ENCODE results near the gene OSBPL2. TPM values are rescaled to one million over a fixed set of nuclear protein-coding genes. Genes with fewer than 3 reads are reported as not detected.
A peak's percentile ranks its signal among the peaks of the same experiment; 100 is the strongest.

Gene OSBPL2
- total RNA-seq, 1 donor from 2014 or later = 49.8 TPM

GRCh38 chr20:62285151-62285550 lies 46.8 kb downstream of the OSBPL2 start:
- peaks cover 40% of the 10 kb centered on the region for H3K36me3 ChIP-seq (ENCODE audit: control insufficient read depth, insufficient read depth, low read length)
- FAIRE-seq (no peak), DNase-seq (ENCODE audit: low read depth) (no peak)
- H3K27me3 ChIP-seq (ENCODE audit: control insufficient read depth, insufficient read depth, low read length) = no peaks in the 10 kb centered on the region
- no peak overlapping the region for H3K4me3 ChIP-seq (ENCODE audit: low read depth, low read length)
- TF ChIP-seq, protein P1, sequence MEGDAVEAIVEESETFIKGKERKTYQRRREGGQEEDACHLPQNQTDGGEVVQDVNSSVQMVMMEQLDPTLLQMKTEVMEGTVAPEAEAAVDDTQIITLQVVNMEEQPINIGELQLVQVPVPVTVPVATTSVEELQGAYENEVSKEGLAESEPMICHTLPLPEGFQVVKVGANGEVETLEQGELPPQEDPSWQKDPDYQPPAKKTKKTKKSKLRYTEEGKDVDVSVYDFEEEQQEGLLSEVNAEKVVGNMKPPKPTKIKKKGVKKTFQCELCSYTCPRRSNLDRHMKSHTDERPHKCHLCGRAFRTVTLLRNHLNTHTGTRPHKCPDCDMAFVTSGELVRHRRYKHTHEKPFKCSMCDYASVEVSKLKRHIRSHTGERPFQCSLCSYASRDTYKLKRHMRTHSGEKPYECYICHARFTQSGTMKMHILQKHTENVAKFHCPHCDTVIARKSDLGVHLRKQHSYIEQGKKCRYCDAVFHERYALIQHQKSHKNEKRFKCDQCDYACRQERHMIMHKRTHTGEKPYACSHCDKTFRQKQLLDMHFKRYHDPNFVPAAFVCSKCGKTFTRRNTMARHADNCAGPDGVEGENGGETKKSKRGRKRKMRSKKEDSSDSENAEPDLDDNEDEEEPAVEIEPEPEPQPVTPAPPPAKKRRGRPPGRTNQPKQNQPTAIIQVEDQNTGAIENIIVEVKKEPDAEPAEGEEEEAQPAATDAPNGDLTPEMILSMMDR (IDR thresholded peaks at IDR 0.05; ENCODE audit: insufficient read depth, low read length, severe bottlenecking) = no peak

DNA sequence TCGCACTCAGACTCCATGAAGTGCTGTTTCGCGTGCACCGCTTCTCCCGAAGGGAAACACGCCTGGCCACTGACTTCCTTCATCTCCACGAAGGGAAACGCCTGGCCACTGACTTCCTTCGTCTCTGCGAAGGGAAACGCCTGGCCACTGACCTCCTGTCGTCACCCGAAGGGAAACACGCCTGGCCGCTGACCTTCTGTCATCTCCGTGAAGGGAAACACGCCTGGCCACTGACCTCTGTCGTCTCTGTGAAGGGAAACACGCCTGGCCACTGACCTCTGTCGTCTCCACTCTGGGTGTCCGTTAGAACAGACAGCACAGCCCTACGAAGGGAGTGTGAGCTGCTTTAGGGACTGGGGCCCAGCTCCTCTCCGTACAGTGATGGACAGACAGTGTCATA lies 47.4 kb downstream of the OSBPL2 start:
- peaks cover 35% of the 10 kb centered on the region for H3K36me3 ChIP-seq (ENCODE audit: control insufficient read depth, insufficient read depth, low read length)
- FAIRE-seq = no peak

DNA sequence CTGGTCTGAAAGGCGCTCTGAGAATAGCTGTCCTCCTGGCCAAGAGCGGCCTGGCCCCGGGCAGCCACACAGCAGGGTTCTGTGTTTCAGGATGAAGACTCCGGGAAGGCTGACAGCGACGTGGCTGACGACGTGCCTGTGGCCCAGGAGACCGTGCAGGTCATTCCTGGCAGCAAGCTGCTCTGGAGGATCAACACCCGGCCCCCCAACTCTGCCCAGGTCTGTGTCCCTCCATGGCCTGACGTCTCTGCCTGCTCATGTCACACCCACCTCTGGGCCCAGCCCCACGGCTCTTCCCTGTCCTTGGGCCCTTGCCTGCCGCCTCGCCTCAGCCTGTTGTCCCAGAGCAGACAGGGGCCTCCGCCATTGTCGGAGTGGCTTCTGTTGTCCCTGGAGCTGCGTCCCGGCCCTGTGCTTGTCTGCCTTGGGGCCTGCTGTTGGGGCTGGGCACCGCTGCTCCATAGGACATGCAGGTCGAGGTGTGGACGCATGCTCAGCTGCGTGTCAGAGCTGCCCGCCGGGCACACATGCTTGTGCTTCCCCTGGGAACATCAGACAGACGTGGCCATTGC lies 48.3 kb downstream of the OSBPL2 start:
- no peak for DNase-seq (ENCODE audit: low read depth)
- FAIRE-seq = no peak
- Histone ChIP-seq H3K36me3 (ENCODE audit: control insufficient read depth, insufficient read depth, low read length) (peaks cover 34% of the 10 kb centered on the region), H3K4me3 (ENCODE audit: low read depth, low read length) (no peak overlapping the region), H3K27me3 (ENCODE audit: control insufficient read depth, insufficient read depth, low read length) (no peaks in the 10 kb centered on the region)
- TF ChIP-seq, protein P1 (IDR thresholded peaks at IDR 0.05; ENCODE audit: insufficient read depth, low read length, severe bottlenecking) = no peak

More for the DNA sequence above, 47.4 kb downstream of the OSBPL2 start:
- Histone ChIP-seq H3K27me3 (ENCODE audit: control insufficient read depth, insufficient read depth, low read length) (no peaks in the 10 kb centered on the region), H3K4me3 (ENCODE audit: low read depth, low read length) (no peak overlapping the region)
- TF ChIP-seq, protein P1 (IDR thresholded peaks at IDR 0.05; ENCODE audit: insufficient read depth, low read length, severe bottlenecking) = no peak
- no peak for DNase-seq (ENCODE audit: low read depth)

- DNase-seq (ENCODE audit: low read depth) (no peak), FAIRE-seq (no peak)
- TF ChIP-seq, protein P1 (IDR thresholded peaks at IDR 0.05; ENCODE audit: insufficient read depth, low read length, severe bottlenecking) = no peak
- peaks cover 32% of the 10 kb centered on the region for H3K36me3 ChIP-seq (ENCODE audit: control insufficient read depth, insufficient read depth, low read length)
- H3K4me3 ChIP-seq (ENCODE audit: low read depth, low read length) = no peak overlapping the region
- H3K27me3 ChIP-seq (ENCODE audit: control insufficient read depth, insufficient read depth, low read length) = no peaks in the 10 kb centered on the region
These were observed 48.8 kb downstream of the OSBPL2 start for GRCh38 chr20:62287129-62287528.

DNA sequence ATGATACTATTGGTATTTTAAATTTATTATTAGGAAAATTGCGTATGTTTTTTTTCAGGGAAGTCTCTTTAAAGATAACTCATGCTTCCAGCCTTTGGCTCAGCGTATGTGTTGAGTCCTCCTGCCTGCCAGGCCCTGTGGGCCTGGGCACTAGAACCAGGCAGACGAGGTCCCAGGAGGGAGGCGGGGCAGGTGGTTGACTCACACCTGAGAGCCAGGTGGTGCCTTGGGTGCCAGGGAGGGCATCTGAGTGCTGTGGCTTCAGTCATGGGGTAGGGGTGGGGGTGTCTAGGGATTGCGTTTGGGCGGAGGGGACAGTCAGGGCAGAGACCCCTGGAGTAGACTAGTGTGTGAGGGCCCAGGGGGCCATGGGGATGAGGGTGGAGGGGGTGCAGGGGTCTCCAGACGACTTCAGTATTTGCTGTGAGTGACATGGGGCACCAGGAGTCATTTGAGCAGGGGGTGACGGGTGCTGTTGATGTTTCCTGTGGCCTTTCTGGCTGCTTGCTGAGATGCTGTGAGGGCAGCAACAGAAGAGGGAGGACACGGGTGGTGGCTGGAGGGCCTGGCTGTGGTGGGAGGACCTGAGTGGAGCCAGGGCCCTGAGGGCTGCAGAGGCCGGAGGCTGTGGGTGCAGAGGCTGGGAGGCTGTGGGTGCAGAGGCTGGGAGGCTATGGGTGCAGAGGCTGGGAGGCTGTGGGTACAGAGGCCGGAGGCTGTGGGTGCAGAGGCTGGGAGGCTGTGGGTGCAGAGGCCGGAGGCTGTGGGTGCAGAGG lies 49.6 kb downstream of the OSBPL2 start:
- FAIRE-seq = no peak
- peaks cover 30% of the 10 kb centered on the region for H3K36me3 ChIP-seq (ENCODE audit: control insufficient read depth, insufficient read depth, low read length)

More for the DNA sequence above, 49.6 kb downstream of the OSBPL2 start:
- DNase-seq (ENCODE audit: low read depth) = peak; percentile 26
- Histone ChIP-seq H3K27me3 (ENCODE audit: control insufficient read depth, insufficient read depth, low read length) (no peaks in the 10 kb centered on the region), H3K4me3 (ENCODE audit: low read depth, low read length) (no peak overlapping the region)
- TF ChIP-seq, protein P1 (IDR thresholded peaks at IDR 0.05; ENCODE audit: insufficient read depth, low read length, severe bottlenecking) = no peak

Data from bronchial epithelial cell (primary cell).